ENCODE data around the gene CPZ. TPM values are rescaled to one million over a fixed set of nuclear protein-coding genes. Genes with fewer than 3 reads are reported as not detected.

Gene CPZ
- polyA plus RNA-seq, 1 donor (not counting 4 experiments of a cell fraction or from before 2014, with no cell fraction given): not detected

- H4K20me1 ChIP-seq (ENCODE audit: control insufficient read depth, extremely low read depth, insufficient read depth, low read length): no peaks in the 10 kb centered on the region
- H2AFZ ChIP-seq (ENCODE audit: control insufficient read depth, low read length): no peak overlapping the region
- H3K27me3 ChIP-seq (ENCODE audit: control insufficient read depth, extremely low read depth, insufficient read depth, low read length): no peaks in the 10 kb centered on the region
- no peak overlapping the region for H3K27ac ChIP-seq (ENCODE audit: control insufficient read depth, insufficient read depth, low read length)
- H3K36me3 ChIP-seq (ENCODE audit: control insufficient read depth in 2 of 2, extremely low read depth in 1 of 2, insufficient read depth in 2 of 2, low read length in 2 of 2): no peaks in the 10 kb centered on the region
- no peak overlapping the region for H3K9ac ChIP-seq (ENCODE audit: control insufficient read depth, extremely low read depth, insufficient read depth, low read length)
- no peaks in the 10 kb centered on the region for H3K9me1 ChIP-seq (ENCODE audit: control insufficient read depth, extremely low read depth, insufficient read depth, low read length)
- no peaks in the 10 kb centered on the region for H3K4me1 ChIP-seq (ENCODE audit: control insufficient read depth, extremely low read depth, insufficient read depth, low read length)
- no peaks in the 10 kb centered on the region for H3K9me3 ChIP-seq (ENCODE audit: control insufficient read depth, low read depth, low read length)
- H3K79me2 ChIP-seq (ENCODE audit: control insufficient read depth, insufficient read depth, low read length): no peaks in the 10 kb centered on the region
- DNase-seq (ENCODE audit: low read depth, low spot score) (no peak), FAIRE-seq (no peak)
- TF ChIP-seq CTCF (optimal IDR thresholded peaks at IDR 0.05 in 1 of 3, IDR thresholded peaks at IDR 0.05 in 1 of 3, conservative IDR thresholded peaks at IDR 0.05 in 1 of 3; ENCODE audit: extremely low read depth in 1 of 3, insufficient read depth in 2 of 3, low read length in 3 of 3) (no peak), EZH2 (IDR thresholded peaks at IDR 0.05; ENCODE audit: low read length) (no peak)
- no peak overlapping the region for H3K4me2 ChIP-seq (ENCODE audit: control insufficient read depth, extremely low read depth, insufficient read depth, low read depth, low read length)
- no peak overlapping the region for H3K4me3 ChIP-seq (ENCODE audit: control insufficient read depth in 2 of 3, extremely low read depth in 1 of 3, insufficient read depth in 2 of 3, low read depth in 1 of 3, low read length in 3 of 3)
- dilution Hi-C loops (cut with MboI; ENCODE audit: extremely low pct_ligation_motif_present, low sequenced_read_pairs): no loop called here
These were observed 13.9 kb downstream of the CPZ start for GRCh38 chr4:8606476-8606875.

- Histone ChIP-seq H2AFZ (ENCODE audit: control insufficient read depth, low read length) (no peak overlapping the region), H3K27me3 (ENCODE audit: control insufficient read depth, extremely low read depth, insufficient read depth, low read length) (no peaks in the 10 kb centered on the region), H3K4me1 (ENCODE audit: control insufficient read depth, extremely low read depth, insufficient read depth, low read length) (no peaks in the 10 kb centered on the region), H3K36me3 (ENCODE audit: control insufficient read depth in 2 of 2, extremely low read depth in 1 of 2, insufficient read depth in 2 of 2, low read length in 2 of 2) (no peaks in the 10 kb centered on the region), H3K9ac (ENCODE audit: control insufficient read depth, extremely low read depth, insufficient read depth, low read length) (no peak overlapping the region), H3K9me1 (ENCODE audit: control insufficient read depth, extremely low read depth, insufficient read depth, low read length) (no peaks in the 10 kb centered on the region), H3K4me3 (ENCODE audit: control insufficient read depth in 2 of 3, extremely low read depth in 1 of 3, insufficient read depth in 2 of 3, low read depth in 1 of 3, low read length in 3 of 3) (no peak overlapping the region), H3K9me3 (ENCODE audit: control insufficient read depth, low read depth, low read length) (no peaks in the 10 kb centered on the region), H3K4me2 (ENCODE audit: control insufficient read depth, extremely low read depth, insufficient read depth, low read depth, low read length) (no peak overlapping the region), H4K20me1 (ENCODE audit: control insufficient read depth, extremely low read depth, insufficient read depth, low read length) (no peaks in the 10 kb centered on the region), H3K79me2 (ENCODE audit: control insufficient read depth, insufficient read depth, low read length) (no peaks in the 10 kb centered on the region), H3K27ac (ENCODE audit: control insufficient read depth, insufficient read depth, low read length) (no peak overlapping the region)
- no peak for FAIRE-seq
- dilution Hi-C loops (cut with MboI; ENCODE audit: extremely low pct_ligation_motif_present, low sequenced_read_pairs): no loop called here
- DNase-seq (ENCODE audit: low read depth, low spot score): no peak
- TF ChIP-seq CTCF (optimal IDR thresholded peaks at IDR 0.05 in 1 of 3, IDR thresholded peaks at IDR 0.05 in 1 of 3, conservative IDR thresholded peaks at IDR 0.05 in 1 of 3; ENCODE audit: extremely low read depth in 1 of 3, insufficient read depth in 2 of 3, low read length in 3 of 3) (no peak), EZH2 (IDR thresholded peaks at IDR 0.05; ENCODE audit: low read length) (no peak)
These were observed 14.4 kb downstream of the CPZ start for GRCh38 chr4:8606966-8607365.
